Upper lobe of right lung (tissue), 1 donor: ENCODE results near the gene FMNL2. TPM values are rescaled to one million over a fixed set of nuclear protein-coding genes. Genes with fewer than 3 reads are reported as not detected.

ENCODE experiments used
- ATAC-seq: fragments of 200-7000 bp; cut with Tn5 transposase; one replicate; pipeline ENCODE4 v1.9.1; 2020; ENCODE audit warnings: mild to moderate bottlenecking, moderate library complexity
- DNase-seq: peaks from one replicate; pipeline ENCODE4 v3.0.0-alpha.2; 2020
- H3K27ac ChIP-seq: fragments of 200-600 bp; one replicate; pipeline ENCODE4 v1.8.0; 2022
- H3K27me3 ChIP-seq: fragments of 200-600 bp; one replicate; pipeline ENCODE4 v1.8.0; 2022; ENCODE audit warnings: mild to moderate bottlenecking
- H3K36me3 ChIP-seq: fragments of 200-600 bp; one replicate; pipeline ENCODE4 v1.8.0; 2022
- H3K4me1 ChIP-seq: fragments of 200-600 bp; one replicate; pipeline ENCODE4 v1.8.0; 2022
- H3K4me3 ChIP-seq: fragments of 200-600 bp; one replicate; pipeline ENCODE4 v1.8.0; 2022; ENCODE audit warnings: mild to moderate bottlenecking
- H3K9me3 ChIP-seq: fragments of 200-600 bp; one replicate; pipeline ENCODE4 v1.8.0; 2022
- CTCF ChIP-seq: fragments of 200-600 bp; IDR thresholded peaks from one replicate; pipeline ENCODE4 v1.8.0; 2022; ENCODE audit warnings: antibody characterized with exemption
- intact Hi-C: fragments of 100-400 bp; cut with DNase I; formaldehyde crosslinking; loops from one replicate; pipeline ENCODE4 v1.11.0; 2022
- total RNA-seq: library from RNA; stranded (reverse); fragmentation: NEBNext Ultra II Directional; extraction: Animal tissue kit (Norgen Biotek cat#: 25700); gene quantifications from one replicate; pipeline ENCODE4 v1.2.1, GENCODE V29; 2021
- donor health status: DM: no; HTN: yes; CAD: no; lungs with severe emphysema.

The FMNL2 gene
- total RNA-seq, 1 donor from 2014 or later: 69.5 TPM

DNA sequence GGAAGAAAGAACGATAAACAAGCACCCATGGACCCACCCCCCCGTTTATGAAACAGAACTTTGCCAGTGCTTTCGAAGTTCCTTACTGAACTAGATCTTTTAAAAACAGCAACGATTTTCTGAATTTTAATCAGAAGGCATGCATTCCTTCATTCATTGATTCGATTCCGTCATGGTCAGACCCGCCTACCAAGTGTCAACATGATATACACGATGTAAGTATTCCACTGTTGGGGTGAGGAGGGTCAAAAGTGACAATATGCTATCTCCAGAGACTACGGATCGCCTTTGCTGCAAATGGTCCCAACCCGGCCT, 316 bp upstream of the FMNL2 start:
- no peak for ATAC-seq

GRCh38 chr2:152335726-152336118, 748 bp downstream of the FMNL2 start:
- H3K4me1 ChIP-seq: peaks cover 19% of the 10 kb centered on the region
- no peaks in the 10 kb centered on the region for H3K27me3 ChIP-seq
- peak; percentile 72 for DNase-seq
- ATAC-seq: peak; percentile 32
- H3K27ac ChIP-seq: peak overlapping the region; percentile 72
- H3K36me3 ChIP-seq: no peaks in the 10 kb centered on the region
- intact Hi-C loops: no loop called here
- H3K9me3 ChIP-seq: no peaks in the 10 kb centered on the region
- peak overlapping the region; percentile 90 for H3K4me3 ChIP-seq
- TF ChIP-seq CTCF: no peak

More for the DNA sequence above, 316 bp upstream of the FMNL2 start:
- Histone ChIP-seq H3K4me3 (peak overlapping the region; percentile 90), H3K4me1 (peaks cover 12% of the 10 kb centered on the region), H3K9me3 (no peaks in the 10 kb centered on the region), H3K27me3 (no peaks in the 10 kb centered on the region), H3K27ac (peak overlapping the region; percentile 72), H3K36me3 (no peaks in the 10 kb centered on the region)
- intact Hi-C loops: no loop called here
- TF ChIP-seq CTCF: no peak
- DNase-seq: no peak

DNA sequence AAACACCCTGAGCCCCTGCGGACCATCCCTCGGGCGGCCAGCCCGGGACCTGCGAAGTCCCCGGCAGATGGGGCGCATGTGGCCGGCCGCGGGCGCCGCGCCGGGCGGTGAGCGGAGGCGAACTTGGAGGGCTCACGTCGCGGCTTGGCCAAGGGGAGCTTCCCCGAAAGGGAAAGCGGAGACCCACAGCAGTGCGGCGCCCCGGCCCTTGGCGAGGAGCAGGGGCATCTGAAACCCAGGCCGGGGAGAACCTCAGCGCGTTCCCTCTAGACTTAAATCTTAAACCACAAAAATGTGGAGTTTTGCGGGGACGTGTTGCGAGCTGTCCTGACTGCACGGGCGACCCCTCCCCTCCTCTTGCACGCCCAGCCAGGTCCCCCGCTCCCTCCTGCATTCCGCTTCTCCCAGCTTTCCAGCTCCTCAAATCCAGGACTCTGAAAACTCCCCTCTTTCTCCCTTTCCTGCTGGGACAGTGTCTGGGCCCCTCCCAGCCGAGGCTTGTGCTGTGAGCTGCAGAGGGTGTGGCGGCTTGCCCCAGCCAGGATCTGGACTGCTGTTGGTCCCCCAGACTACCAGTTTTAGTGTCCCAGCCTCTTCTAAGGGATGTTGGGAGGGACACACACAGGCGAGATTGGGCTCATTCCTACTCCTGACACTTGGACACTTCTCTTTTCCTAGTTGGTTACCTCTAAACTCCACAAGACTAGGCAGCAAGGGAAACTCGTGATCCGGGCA, 1.3 kb downstream of the FMNL2 start:
- peak; percentile 80 for DNase-seq
- peaks cover 19% of the 10 kb centered on the region for H3K4me1 ChIP-seq
- H3K27ac ChIP-seq: peak overlapping the region; percentile 72
- H3K36me3 ChIP-seq: no peaks in the 10 kb centered on the region
- intact Hi-C loops: no loop called here
- TF ChIP-seq CTCF: no peak
- H3K4me3 ChIP-seq: peak overlapping the region; percentile 90
- ATAC-seq: peak; percentile 64
- no peaks in the 10 kb centered on the region for H3K27me3 ChIP-seq
- H3K9me3 ChIP-seq: no peaks in the 10 kb centered on the region

DNA sequence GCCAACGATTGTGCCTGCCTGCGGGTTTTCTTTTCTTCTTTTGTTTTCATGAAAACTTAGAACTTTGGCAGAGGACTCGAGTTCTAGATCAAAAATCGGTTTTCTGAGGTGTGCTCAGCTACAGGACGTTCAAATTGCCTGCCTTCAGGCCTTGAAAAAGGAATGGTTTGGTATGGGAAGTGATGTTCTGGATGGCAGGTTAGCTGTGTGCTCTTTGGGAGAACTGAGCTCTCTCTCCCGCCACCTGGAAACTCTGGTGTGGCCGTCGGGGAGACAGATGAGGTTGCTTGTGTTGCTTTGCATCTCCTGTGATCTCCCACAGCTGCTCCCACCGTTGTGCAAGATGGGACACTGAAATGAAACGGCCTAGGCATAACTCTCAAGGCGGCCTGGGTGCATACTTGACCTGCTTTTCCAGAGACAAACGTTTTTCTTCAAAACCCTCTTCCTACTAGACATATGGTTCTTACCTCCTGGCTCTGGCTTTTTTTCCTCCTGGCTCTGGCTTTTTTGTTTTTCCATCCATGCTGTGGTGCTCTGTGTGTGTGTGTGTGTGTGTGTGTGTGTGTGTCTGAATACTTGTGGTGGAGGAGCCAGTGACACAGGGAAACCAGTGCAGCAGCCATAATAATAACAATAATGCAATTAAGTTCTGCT, 2.0 kb downstream of the FMNL2 start:
- ATAC-seq (no peak), DNase-seq (no peak)
- Histone ChIP-seq H3K4me1 (peaks cover 19% of the 10 kb centered on the region), H3K27me3 (no peaks in the 10 kb centered on the region), H3K9me3 (no peaks in the 10 kb centered on the region), H3K36me3 (no peaks in the 10 kb centered on the region), H3K27ac (peak overlapping the region; percentile 72), H3K4me3 (peak overlapping the region; percentile 90)
- TF ChIP-seq CTCF: no peak
- intact Hi-C loops: no loop called here

- peak overlapping the region; percentile 90 for H3K4me3 ChIP-seq
- H3K4me1 ChIP-seq: peaks cover 19% of the 10 kb centered on the region
- H3K27me3 ChIP-seq: no peaks in the 10 kb centered on the region
- no peak overlapping the region for H3K27ac ChIP-seq
- no peak for TF ChIP-seq CTCF
- DNase-seq: no peak
- intact Hi-C loops: no loop called here
- no peak for ATAC-seq
- H3K36me3 ChIP-seq: no peaks in the 10 kb centered on the region
- H3K9me3 ChIP-seq: no peaks in the 10 kb centered on the region
Measured at GRCh38 chr2:152337511-152337903, 2.5 kb downstream of the FMNL2 start.
